HG03103 (cell line): ENCODE measurements around the gene OPA3.
"Not testable (repeated sequence)": the region's sequence is repeated elsewhere in the genome, so short reads cannot be mapped to it uniquely, and the experiment has no call there.

Experiments used
- ATAC-seq: cut with Tn5 transposase; IDR thresholded peaks from one replicate; pipeline ENCODE4 v1.9.1; 2021; ENCODE audit warnings: low read depth; ENCODE audit not compliant: unreplicated experiment

Gene OPA3

DNA sequence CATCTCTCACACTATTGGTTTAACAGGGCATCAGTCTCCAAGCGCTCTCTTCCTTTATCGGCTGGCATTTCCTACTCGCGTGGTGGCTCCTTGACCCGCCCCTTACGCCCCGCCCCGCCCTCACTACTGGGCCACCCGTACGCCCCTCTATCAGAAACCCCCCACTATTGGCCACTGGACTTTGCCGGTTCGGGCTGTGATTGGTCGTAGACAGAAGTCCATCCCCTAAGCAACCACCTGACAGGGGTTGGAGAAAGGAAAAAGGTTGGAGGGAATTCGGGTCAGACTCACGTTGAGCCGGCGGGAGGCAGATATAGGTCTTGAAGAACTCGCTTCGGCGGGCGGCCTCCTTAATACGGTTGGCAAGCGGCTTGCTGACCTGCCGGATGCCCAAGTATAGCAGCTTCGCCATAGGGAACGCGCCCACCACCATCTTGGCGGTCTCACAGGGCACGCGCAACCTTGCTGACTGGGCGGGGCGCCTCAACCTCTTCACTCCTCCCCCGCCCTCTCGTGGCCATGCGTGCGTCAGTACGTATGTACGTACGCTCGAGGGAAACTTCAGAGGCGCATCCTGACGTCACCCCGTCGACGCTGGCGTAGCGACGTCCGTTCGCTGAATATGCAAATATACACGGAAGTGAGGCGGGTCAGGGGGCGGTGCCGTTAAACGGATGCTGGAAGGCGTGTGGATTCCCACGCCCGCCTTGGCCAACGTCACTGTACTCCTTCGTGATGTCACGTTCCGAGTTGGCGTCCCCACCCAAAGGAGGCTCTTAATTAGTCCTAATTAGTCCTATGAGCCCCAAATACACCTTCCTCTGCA lies at the start of gene OPA3:
TSS of gene OPA3 (minus strand) at position 471 of the 826 bp plus-strand sequence. CDS start at position 433, 38 bp downstream.
- peak; percentile 74 for ATAC-seq

DNA sequence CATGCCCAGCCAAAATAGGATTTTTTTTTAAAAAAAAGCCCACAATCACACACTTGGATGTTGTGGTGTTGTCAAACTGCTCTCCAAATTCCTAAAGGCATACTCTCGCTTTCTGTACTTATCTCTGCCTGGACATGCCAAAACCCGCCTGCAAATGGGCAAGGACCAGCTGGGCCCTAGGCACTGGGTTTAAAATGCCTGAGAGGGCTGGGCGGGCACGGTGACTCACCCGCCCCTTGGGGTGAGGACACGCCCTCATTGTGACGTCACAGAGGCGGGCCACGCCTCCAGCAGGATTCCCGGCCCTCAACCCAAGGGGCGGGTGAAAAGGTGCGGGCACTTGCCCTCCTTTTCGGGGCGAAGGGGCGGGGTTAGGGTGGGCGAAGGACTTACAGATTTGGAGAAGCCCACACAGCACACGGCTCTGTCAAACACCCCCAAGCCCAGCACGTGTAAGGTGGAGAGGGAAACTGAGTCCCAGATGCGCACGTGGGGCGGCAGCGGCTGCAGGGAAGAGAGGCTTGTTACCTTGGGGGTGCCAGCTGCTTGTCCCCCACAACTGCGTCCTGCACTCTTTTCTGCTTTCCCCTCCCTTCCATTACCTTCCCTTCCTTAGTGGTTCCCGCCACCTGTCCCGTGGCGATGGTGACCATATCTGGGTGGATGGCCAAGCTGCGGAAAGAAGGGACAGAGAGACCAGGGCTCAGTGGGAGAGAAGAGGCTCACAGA lies 48.0 kb upstream of the OPA3 start:
- ATAC-seq = no peak

DNA sequence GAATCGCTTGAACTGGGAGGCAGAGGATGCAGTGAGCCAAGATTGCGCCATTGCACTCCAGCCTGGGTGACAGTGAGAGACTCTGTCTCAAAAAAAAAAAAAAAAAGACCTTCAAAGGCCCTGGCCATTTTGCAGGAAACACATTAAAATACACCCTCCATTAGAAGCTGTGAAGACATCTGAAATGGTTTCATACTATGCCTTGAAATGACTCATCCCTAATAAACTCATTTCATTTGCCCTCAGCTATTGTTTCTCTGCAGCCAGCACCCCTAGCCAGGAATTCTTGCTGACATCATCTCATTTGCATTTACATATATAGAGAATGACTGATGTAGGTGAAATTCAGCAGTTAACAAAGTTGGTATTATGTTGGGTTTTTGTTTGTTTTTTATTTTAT lies 45.9 kb upstream of the OPA3 start:
- ATAC-seq = no peak

DNA sequence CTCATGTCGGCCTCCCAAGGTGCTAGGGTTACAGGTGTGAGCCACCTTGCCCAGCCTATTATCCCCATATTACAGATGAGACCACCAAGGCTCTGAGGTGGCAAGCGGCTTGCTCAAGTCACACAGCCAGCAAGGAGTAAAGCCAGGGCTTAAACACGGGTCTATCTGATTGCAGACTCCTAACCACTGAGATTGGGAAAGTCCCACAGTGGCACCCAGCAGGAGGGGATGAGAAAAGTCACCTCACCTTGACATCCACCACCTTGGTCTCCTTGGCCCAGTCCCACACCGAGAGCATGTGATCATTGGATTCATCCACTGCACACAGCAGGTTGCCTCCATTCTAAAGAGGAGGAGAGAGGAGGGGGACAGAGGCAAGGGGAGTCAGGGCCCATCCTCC lies 45.1 kb upstream of the OPA3 start:
- ATAC-seq = no peak

DNA sequence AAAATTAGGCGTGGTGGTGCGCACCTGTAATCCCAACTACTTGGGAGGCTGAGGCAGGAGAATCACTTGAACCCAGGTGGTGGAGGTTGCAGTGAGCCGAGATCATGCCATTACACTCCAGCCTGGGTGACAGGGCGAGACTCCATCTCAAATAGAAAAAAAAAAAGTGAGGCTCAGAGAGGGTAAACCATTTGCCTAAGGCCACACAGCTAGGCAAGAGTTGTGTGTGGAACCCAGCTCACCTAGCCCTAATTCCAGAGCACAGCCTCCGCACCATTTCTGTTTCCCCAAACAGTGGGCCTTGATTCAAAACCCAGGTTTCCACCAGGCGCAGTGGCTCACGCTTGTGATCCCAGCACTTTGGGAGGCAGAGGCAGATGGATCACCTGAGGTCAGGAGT lies 43.6 kb upstream of the OPA3 start:
- not testable (repeated sequence) for ATAC-seq

DNA sequence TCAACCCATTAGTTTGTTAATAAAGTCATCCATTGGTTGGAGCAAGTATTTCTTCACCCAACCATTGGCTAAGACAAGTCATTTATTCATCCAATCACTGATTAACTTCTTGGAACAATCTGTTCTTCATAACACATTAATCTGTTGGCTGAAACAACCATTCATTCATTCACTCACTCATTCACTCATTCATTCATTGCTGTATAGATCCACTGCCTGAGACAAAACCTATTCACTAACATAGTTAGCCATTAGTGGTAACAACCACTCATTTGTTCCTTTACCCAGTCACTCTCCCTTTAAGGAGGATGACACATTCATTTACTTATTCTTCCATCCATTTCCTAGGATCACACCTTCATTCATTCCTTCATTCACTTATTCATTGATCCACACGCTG lies 39.4 kb upstream of the OPA3 start:
- ATAC-seq = no peak

DNA sequence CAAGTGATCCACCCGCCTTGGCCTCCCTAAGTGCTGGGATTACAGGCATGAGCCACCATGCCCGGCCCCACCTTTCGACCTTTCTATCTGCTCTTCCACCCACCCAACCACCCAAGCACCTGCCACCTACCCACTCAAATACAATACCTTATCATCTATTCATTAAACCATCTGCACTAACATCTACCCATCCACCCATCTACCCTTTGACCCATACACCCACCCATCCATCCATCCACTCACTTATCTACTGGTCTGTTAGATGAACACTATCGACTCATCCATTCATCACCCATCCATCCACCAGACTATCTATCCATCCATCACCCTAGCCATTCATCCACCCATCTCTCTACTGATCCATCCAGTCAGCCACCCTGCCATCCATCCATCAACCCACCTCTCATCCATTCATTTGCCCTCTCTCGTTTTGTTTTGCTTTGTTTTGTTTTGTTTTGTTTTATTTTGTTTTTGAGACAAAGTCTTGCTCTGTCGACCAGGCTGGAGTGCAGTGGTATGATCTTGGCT lies 37.4 kb upstream of the OPA3 start:
- ATAC-seq = no peak

DNA sequence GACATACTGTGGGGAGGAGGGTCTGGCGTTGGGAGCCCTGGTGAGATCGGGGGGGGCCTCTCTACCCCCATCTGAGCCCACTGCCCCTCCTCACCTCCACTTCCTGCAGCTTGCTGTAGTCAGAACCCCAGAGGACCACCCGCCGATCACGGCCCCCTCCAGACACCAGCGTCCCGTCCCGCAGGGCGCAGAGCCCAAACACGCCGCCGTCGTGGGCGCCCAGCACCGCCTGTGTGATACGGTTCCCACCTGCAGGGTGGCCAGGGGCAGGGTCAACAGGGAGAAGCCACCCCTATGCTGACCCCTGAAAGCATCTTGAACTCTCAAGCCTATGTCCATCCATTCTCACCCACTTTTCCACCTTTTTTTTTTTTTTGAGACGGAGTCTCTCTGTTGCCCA lies 36.8 kb upstream of the OPA3 start:
- ATAC-seq = no peak

DNA sequence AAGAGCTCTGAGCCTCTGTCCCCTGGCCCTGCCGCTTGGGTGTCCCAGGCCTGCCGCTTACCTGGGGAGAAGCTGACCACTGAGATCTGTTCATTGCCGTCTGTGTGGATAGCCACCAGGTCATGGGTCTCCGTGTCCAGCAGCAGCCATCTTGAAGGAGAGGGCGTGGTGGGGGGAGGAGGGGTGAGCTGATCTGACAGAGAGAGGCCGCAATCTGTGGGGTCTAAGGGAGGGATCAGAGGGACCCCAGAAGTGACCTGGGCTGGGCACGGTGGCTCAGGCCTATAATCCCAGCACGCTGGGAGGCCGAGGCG lies 32.1 kb upstream of the OPA3 start:
- no peak for ATAC-seq

DNA sequence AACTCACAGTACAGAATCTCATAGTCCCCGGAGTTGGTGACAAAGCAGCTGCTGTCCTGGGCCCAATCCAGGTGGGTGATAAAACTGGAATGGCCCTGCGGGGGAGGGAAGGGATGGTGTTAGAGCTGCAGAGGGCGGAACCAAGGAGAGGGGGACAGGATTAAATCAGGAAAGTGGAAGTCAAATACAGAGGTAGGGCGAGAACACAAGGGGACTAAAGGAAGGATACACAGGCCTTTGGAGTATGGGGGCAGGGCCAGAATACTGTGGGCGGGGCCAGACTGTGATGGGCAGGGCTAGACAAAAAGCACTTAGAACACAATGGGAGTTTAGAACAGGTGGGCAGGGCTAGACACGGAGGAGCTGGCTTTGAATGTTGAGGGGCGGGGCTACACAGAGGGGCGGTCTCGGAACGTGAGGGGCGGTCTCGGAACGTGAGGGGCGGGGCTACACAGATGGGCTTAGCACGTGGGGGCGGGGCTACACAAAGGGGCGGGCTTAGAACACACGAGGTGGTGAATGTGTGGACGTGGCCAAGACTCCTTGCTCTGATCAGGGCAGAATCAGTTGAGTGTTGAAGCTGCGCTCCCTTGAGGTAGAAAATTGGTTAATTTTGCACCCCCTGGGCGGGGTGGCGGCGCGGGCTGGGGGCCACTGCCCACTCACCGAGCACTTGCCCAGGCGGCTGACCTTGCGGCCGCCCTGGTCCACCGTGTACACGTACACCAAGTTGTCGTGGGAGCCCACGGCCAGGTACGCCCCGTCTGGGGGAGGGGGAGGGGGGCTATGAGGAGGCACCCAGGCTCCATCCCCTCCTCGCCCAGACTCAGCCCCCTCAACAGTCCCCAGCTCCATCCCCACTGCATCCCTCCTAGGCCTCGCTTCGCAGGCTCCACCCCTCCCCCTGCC lies 31.4 kb upstream of the OPA3 start:
- ATAC-seq = no peak

DNA sequence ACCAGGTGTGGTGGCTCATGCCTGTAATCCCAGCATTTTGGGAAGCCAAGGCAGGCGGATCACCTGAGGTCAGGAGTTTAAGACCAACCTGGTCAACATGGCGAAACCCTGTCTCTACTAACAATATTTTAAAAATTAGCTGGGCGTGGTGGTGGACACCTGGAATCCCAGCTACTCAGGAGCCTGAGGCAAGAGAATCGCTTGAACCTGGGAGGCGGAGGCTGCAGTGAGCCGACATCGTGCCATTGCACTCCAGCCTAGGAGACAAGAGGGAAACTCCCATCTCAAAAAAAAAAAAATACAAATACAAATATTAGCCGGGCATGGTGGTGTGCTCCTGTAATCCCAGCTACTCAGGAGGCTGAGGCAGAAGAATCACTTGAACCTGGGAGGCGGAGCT lies 30.5 kb upstream of the OPA3 start:
- not testable (repeated sequence) for ATAC-seq

DNA sequence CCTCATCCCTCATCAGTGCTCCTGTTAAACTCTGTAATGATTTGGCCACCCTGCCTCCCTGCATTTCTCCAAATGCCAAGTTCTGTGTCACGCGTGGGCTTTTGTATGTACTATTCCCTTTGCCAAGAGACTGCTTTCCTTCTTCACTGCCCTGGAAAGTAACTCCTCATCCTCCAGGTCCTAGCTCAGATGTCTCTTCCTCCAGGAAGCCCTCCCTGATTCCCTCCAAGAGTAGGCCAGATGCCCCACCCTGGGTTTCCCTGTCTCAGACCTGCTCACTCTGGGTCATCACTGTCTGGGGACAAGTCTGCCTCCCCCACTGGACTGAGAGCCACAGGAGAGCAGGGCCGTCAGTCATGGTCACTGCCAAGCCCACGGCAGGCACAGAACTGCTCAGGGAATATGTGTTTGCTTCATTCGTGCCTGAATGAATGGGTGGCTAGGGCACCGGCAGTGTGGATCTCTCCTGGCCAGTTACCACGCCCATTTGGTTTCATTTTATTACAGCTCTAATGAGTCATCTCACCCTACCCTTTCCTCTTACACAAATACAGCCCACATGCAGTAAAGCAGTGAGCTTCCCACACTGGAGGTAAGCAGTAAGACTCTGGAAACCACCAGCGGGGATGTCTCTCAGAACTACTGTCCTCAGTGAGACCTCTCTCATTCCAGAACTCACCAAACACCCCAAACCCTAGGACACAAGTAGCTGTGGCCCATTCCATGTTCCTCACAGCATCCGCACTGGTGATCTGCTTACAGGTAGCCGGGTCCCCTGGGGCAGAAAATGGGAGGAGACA lies 29.5 kb upstream of the OPA3 start:
- no peak for ATAC-seq

DNA sequence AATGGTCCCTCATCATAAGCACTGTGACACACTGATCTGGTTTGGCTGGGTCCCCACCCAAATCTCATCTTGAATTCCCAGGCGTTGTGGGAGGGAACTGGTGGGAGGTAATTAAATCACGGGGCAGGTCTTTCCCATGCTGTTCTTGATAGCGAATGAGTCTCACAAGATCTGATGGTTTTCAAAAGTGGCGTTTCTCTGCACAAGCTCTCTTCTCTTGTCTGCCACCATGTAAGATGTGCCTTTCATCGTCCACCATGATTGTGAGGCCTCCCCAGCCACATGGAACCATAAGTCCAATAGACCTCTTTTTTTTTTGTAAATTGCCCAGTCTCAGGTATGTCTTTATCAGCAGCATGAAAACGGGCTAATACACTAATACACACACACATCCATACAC lies 24.3 kb upstream of the OPA3 start:
- no peak for ATAC-seq

DNA sequence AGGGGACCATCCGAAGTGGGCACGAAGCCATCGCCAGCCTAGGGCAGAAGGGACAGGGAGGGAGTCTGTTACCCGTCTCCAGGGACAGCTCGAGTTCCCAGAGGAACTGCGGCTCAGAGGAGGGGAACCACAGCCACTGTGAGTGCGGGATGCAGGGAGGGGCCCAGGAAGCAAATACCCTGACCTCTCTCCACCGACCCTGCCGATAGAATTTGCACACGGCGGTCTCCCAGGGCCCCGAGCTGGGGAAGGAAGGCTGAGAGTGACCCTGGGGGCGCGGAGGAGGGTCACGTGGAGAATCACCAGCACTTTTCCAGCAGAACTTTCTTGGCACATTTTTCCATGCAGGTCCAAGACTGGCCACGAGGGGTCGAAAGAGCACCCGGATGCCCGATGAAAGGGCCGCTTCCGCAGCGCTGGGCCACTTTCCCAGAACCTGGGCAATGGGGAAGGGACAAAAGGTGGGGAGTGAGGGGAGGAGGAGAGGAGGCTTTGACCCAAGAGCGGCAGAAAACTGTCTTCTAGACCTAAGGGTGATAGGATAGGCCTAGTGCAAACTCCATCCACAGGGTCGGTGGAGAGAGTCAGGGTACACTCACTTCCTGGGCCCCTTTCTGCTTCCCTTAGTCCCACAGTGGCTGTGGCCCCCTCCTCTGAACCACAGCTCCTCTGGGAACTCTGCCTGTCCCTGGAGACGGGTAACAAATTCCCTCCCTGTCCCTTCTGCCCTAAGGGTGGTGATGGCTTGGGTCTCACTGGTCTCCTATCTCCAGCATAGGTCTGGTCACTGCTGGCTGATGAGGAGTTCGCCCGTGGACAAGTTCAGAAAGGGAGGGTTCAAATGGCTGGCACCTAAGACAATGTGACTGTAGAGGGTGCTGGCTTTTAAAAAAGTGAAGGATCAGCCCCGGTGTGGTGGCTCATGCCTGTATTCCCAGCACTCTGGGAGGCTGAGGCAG lies 22.7 kb upstream of the OPA3 start:
- no peak for ATAC-seq

DNA sequence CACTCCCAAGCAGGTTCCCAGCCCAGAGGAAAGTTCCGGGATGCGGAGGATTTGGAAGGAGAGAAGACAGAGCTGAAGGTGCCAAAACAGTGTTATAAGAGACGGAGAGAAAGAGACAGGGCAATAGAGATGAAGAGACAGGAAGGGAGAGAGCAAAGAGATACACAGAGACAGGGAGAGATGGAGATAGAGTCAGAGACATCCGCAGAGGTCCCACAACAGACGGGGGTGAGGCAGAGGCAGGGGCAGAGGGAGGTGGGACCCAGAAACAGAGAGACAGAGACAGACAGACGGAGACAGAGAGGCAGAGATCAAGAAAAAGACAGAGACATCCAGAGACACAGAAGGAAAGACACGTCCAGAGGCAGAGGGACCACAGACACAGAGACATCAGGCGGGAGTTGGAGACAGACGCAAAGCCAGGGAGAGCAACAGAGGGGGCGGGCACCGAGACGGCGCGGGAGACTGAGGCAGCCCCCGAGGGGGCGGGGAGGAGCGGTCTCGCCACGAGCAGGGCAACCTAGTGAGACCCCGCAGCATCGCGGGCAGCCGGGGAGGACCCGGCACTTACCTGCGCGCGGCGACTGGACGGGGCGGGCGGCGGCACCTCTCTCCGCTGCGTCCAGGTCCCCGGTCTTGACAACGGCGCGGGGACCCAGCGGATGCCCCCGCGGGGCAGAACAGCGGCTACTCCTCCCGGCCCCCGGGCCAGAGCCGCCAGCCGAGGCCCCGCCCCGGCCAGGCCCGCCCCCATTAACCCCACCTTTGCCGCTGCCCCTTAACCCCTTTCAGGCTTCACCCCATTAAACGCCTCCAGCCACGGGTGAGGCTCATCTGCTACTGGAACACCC lies 17.1 kb upstream of the OPA3 start, which contains the start of gene GPR4:
TSS of gene GPR4 (minus strand) at position 689 of the 851 bp plus-strand sequence. CDS start 10,346 bp downstream, outside the sequence.
- no peak for ATAC-seq

DNA sequence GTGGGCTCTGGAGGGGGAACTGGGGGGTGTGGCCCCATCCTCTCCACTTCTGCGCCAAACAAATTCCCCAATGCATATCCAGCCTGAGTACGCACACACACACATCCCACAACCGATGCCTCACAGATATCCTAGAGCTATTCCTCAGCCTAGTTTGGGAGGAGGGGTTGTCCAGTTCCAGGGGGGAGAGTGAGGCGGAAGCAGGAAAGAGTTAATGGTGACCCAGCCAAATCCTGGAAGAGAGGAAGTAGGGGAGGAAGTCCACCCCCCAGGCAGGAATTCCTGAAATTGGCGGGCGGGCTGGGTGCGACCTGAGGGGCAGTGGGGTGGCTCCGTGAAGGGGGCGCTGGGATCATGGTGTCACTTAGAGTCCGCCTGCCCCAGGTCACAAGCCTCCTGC lies 16.5 kb upstream of the OPA3 start:
- ATAC-seq = no peak

DNA sequence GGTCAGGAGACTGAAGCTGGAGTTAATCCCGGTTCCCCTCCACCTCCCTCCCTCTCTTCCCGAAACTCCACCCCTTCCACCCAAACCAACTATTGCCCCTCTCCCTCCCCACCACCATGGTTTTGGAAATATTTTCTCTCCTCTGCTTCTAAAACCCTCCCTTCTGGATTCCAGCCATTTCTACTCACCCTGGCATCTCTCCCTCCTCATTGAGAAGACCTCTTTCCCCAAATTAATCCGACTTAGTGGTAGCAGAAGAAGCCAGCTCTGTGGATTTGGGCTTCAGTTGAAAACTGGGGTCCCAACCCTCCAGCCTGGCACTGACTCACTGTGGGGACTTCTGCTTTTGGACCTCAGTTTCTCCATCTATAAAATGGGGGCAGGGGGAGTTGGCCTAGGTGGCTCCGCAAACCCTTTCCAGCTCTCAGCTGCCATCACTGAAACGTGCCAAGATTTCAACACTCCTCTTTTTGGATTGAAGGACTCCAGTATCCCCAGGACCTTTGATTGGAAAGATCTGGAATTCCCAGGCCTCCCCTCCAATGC lies 15.8 kb upstream of the OPA3 start:
- no peak for ATAC-seq

DNA sequence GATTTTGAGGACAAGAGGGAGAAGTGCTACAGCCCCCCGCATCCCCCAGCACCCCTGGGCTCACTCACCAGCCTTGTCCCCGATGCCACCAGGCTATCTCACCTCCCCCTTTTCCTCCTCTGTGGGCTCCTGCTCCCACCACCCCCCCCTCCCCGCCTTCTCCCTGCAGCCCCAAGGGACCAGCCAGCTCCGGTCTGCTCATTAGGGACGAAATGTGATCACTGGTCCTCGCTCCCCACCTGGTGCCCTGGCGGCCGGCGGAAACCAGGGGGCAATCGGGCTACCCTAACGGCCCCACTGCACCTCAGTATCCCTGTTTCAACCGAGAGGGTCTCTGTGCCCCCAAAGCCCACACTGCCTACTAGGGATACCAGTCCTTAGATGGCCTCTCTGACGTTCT lies 14.7 kb upstream of the OPA3 start:
- ATAC-seq = no peak
